Fibroblast of the conjunctiva (primary cell): ENCODE data around the gene ZNF862.

Source experiments
- DNase-seq: peaks from one replicate; pipeline ENCODE4 v3.0.0-alpha.2; 2010; ENCODE audit warnings: low read depth

The ZNF862 gene

DNA sequence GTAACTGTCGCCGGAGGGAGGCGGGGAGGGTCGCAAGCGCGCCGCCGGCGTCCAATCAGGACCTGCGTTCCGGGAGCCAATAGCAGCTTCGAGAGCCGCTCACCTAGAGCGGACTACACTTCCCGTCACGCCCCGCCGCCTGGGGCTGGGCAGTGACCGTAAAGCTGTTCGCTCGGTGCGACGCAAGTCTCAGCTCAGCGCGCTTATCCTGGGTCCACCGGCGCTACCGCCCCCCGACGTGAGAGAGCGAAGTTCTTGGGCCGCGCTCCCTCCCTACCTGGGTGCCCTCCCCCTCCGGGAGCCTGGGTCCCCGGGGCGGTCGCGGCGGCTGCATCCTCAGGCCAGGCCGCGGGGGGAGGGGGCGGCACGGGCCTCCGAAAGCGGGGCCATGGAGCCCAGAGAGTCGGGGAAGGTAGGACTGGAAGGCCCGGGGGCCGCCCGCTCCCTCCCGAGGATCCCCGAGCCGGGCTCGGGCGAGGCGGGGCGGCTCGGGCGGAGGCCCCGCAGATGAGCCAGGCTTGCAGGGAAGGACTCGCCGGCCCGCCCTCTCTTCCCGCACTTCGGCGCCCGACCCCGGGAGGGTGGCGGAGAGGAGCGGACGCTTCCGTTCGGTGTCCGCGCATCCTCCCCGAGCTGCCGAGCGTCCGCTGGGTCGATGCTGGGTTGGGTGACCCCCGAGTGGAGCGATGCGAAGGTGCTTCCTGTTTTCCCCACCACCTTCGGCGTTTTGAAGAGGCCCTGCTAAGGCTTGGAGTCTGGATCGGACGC is at the start of gene ZNF862:
Gene ZNF862, plus strand, starts transcription at position 152 of the 768 bp plus-strand sequence. Its CDS starts 237 bp downstream, at position 389.
- peak; percentile 95 for DNase-seq

DNA sequence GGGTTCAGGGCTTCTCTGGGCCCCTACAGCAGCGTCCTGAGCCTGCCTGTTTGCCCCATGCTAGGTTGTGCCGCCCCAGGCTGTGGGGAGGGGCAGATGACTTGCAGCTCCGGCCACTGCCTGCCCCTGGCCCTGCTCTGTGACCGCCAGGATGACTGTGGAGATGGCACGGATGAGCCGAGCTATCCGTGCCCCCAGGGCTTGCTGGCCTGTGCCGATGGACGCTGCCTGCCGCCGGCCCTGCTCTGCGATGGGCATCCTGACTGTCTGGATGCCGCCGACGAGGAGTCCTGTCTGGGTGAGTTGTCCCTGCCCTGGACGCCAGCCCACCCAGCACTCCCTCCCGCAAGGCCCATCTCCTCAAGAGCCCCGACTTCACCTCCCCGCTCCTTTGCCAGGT is 49.1 kb upstream of the ZNF862 start:
- no peak for DNase-seq

DNA sequence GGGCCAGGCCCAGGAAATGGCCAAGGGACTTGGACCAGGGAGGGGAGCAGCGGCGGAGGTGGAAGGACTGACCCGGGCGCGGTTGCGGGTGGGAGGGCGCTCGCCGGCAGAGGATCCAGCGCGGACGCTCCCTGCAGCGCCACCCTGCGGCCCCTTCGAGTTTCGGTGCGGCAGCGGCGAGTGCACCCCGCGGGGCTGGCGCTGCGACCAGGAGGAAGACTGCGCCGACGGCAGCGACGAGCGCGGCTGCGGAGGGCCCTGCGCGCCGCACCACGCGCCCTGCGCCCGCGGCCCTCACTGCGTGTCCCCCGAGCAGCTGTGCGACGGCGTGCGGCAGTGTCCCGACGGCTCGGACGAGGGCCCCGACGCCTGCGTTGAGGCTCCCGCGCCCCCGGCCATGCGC is 48.0 kb upstream of the ZNF862 start:
- DNase-seq: no peak

DNA sequence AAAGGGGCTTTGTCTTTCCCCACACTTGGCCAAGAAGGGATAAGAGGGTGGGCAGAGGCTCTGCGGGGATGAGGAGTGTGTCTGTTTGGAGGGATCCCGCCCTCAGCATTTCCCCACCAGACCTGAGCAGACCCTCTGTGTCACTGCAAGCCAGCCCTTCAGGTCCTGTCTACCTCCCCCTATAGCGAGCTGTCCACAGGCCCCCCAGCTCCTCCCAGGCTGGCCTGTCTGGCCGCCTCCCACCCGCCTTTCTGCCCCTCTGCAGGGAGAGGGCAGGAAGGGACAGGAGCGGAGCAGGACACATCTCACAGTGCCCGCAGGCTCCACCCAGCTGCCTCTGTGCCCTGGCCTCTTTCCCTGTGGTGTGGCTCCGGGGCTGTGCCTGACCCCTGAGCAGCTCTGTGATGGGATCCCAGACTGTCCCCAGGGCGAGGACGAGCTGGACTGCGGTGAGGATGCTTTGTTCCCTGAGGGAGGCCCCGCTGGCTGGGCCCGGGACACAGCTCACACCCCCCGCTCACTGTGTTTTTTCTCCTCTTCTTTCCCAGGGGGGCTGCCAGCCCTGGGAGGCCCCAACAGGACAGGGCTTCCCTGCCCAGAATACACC is 47.3 kb upstream of the ZNF862 start:
- DNase-seq: no peak

DNA sequence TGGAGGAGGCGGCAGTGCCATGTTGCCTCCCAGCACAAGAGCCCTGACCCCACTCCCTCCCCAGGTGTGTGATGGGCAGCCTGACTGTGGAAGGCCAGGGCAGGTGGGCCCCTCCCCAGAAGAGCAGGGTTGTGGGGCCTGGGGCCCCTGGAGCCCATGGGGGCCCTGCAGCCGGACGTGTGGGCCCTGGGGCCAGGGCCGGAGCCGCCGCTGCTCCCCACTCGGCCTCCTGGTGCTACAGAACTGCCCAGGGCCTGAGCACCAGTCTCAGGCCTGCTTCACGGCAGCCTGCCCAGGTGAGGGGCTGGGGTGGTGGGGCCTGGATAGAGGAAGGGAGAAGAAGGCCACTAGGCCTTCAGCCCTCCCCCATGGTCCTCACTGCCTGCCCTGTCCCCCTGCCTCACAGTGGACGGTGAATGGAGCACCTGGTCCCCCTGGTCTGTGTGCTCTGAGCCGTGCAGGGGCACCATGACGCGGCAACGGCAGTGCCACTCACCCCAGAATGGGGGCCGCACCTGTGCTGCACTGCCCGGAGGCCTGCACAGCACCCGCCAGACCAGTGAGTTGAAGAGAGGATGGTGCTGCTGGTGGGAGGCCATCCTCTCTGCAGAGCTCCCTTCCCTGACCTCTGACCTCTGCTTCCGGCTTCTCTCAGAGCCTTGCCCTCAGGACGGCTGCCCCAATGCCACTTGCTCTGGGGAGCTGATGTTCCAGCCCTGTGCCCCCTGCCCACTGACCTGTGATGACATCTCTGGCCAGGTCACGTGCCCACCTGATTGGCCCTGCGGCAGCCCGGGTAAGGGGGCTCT is 46.6 kb upstream of the ZNF862 start:
- DNase-seq: no peak

DNA sequence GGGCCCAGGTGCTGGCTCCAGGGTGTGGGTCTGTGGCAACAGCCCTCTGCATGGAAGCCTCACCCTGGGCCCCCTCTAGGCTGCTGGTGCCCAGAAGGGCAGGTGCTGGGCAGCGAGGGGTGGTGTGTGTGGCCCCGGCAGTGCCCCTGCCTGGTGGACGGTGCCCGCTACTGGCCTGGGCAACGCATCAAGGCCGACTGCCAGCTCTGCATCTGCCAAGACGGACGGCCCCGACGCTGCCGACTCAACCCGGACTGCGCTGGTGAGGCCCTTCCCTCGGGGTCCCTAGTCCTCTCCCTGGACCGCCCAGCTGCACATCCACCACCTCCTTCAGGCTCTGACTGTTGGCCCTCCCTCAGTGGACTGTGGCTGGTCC is 46.0 kb upstream of the ZNF862 start:
- no peak for DNase-seq

DNA sequence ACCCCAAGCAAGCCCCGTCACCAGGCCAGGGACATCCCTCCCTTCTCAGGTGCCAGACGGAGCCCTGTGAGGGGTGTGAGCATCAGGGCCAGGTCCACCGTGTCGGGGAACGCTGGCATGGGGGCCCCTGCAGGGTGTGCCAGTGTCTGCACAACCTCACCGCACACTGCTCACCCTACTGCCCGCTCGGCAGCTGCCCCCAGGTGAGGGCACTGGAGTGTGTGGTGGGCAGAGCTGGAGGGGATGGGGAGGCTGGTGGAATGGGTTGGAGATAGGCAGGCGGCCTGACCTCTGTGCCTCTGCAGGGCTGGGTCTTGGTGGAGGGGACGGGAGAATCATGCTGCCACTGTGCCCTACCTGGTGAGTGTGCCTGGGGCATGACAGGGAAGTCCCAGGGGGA is 44.9 kb upstream of the ZNF862 start:
- DNase-seq: no peak

DNA sequence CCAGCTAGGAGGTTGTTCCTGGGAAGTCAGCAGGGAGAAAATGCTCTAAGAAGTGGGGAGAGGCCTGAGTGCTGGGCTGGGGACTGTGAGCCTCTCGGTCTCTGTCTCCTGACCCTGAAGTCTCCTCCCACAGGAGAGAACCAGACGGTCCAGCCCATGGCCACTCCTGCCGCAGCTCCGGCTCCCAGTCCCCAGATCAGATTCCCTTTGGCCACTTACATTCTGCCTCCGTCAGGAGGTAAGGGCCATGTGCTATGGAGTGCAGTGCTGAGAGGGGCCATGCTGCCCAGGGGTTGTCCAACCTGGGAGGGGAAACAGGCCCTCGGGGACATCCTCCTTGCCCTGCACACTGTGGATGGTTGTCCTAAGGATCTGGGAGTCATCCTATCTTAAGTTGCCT is 43.5 kb upstream of the ZNF862 start:
- no peak for DNase-seq

DNA sequence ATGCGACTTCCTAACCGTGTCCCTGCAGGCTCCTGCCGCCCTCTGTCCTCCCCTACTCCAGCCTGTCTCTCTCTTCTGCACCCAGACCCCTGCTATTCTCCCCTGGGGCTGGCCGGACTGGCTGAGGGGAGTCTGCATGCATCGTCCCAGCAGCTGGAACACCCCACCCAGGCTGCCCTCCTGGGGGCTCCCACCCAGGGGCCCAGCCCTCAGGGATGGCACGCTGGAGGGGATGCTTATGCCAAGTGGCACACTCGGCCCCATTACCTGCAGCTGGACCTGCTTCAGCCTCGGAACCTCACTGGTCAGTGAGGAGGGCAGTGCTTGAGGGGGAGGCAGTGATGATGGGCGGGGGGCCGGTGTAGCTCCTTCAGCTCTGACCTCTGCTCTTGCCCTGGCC is 43.0 kb upstream of the ZNF862 start:
- DNase-seq: no peak

DNA sequence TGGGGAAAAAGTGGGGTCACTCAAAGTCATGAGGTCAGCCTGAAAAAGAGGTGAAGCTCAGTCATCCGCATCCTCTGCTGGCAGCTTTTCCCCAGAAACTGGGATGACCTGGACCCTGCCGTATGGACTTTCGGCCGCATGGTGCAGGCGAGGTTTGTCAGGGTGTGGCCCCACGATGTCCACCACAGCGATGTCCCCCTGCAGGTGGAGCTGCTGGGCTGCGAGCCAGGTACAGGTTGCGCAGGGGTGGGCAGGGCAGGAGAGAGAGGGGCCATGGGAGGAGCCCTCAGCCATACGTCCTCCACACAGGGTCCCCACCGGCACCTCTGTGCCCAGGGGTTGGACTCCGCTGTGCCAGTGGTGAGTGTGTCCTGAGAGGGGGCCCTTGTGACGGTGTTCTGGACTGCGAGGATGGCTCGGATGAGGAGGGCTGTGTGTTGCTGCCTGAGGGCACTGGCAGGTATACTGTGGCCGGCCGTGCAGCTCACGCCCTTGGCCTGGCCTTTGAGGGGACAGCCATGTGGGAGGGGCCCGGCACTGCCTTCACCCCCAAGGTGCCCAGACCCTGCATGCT is 41.8 kb upstream of the ZNF862 start:
- no peak for DNase-seq

DNA sequence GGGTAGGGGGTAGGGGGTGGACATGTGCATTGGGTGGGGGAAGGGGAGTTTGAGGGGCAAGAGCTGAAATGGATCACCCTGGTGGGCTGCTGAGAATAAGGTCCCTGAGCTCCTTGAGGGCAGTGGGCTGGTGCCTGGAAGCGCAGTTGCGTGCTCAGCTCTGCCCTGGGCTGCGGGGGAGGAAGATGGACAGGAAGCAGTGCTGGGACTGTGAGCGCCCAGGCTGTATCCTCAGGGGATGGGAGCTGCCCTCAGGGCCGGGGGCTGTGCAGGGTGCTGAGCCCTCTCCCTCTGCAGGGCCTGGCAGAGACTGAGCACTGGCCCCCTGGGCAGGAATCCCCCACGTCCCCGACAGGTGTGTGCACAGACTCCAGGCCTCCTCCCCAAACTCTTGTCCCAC is 40.4 kb upstream of the ZNF862 start:
- no peak for DNase-seq

DNA sequence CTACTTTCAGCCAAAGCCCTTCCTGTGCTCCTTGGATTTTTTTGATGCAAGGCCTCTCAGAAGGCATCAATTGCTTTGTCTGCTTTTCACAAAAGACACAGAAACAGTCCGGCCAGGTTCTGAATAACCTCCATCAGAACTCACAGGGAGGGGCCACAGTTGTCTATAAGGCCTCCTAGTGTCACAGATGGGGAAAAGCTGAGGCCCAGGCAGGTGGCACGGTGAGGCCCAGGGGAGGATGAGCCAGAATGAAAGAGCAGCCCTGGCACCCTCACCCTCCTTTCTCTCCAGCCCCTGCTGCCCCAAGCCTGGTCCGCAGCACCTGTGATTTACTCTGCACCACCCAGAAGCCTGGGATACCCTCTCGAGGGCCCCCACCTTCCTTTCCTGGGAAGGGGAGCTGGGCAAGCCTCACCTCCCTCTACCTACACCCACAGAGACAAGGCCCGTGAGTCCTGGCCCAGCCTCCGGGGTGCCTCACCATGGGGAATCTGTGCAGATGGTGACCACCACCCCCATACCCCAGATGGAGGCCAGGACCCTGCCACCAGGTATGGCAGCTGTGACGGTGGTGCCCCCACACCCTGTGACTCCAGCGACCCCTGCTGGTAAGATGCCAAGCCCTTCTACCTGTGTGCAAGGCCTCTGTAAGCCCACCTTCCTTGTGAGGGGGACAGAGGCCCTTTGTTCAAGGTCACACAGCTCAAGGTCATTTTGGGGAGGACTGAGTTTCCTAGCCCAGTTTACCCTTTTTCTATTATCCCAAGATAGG is 38.6 kb upstream of the ZNF862 start:
- DNase-seq: no peak

DNA sequence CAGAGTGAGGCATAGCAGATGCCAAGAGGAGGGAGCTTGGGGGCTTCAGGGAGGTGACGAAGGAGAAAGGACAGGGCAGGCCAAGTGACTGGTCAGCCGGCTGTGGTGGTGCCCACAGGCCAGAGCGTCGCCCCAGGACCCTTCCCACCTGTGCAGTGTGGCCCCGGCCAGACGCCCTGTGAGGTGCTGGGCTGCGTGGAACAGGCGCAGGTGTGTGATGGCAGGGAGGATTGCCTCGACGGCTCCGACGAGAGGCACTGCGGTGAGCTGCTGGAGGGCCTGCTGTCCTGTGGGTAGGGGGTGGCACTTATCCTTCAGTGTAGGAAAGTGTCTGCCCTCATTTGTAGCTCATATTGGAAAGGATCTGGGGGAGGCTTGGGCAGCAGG is 38.0 kb upstream of the ZNF862 start:
- no peak for DNase-seq

DNA sequence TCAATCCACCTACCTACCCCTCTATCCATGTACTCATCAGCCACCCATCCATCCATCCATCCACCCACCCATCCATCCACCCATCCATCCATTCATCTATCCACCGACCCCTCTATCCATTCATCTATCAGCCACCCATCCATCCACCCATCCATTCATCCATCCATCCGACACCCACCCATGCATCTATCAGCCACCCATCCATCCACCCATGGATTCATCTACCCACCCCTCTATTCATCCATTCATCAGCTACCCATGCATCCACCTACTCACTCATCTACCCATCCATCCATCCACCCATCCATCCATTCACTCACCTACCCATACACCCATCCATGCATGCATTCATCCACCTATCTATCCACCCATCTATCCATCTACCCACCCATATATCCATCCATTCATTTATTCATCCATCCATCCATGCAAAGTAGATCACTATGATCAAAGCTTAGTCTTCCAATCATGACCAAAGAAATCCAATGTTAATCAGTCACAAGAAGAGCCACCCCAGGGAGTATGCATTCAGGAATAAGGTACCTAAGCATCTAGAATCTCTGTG is 37.1 kb upstream of the ZNF862 start:
- no peak for DNase-seq

DNA sequence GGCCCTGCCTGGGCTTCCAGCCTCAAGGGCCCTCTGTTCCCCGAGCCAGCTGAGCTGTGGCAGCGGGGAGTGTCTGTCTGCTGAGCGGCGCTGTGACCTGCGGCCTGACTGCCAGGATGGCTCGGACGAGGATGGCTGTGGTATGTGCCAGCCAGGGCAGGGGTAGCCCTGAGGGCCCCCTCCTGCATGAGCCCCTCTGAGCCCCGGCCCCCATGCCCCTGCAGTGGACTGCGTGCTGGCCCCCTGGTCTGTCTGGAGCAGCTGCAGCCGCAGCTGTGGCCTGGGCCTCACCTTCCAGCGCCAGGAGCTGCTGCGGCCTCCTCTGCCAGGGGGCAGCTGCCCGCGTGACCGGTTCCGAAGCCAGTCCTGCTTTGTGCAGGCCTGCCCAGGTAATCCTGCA is 36.4 kb upstream of the ZNF862 start:
- no peak for DNase-seq

DNA sequence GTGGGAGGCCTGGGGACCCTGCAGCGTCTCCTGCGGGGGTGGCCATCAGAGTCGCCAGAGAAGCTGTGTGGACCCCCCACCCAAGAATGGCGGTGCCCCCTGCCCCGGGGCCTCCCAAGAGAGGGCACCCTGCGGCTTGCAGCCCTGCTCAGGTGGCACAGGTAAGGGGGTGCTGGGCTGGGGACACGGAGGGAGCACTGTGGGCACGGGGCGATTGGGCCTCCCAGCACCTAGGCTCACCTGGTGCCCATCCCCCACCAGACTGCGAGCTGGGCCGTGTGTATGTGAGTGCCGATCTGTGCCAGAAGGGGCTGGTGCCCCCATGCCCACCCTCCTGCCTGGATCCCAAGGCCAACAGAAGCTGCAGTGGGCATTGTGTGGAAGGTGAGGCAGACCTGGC is 35.2 kb upstream of the ZNF862 start:
- no peak for DNase-seq

DNA sequence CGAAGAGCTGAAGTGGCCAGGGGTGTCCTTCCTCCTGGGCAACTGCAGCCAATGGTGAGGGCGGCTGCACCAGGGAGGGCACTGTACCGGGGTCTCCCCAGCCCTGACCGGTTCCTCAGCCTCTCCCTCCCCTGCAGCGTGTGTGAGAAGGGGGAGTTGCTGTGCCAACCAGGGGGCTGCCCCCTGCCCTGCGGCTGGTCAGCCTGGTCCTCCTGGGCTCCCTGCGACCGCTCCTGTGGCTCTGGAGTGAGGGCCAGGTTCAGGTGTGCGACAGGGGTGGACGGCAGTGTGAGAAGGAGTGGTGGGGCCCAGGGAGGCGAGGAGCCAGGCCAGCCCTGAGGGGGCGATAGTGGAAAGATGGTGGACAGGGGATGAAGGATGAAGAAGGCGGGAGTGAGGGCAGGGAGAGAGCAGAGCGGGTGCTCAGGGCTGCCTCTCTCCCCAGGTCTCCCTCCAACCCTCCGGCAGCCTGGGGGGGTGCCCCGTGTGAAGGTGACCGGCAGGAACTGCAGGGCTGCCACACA is 34.6 kb upstream of the ZNF862 start:
- no peak for DNase-seq

DNA sequence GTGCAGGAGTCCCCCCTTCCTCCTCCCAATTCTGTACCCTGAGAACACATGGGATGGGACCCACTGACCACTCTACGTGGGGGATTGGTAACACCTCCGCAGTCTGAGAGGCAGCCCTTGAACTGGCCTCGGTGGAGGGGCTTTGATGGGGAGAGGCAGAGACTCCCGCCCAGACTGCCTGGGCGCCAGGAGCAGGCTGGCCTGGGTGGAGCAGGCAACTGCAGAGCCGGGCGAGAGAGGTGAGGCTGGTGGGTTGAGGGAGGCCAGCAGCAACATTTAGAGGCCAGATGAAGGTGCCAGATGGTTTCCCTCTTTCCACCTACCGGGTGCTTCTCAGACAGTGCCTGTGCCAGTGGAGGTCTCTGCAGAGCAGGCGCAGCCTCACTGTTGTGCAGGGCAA is 34.1 kb upstream of the ZNF862 start:
- DNase-seq: no peak

DNA sequence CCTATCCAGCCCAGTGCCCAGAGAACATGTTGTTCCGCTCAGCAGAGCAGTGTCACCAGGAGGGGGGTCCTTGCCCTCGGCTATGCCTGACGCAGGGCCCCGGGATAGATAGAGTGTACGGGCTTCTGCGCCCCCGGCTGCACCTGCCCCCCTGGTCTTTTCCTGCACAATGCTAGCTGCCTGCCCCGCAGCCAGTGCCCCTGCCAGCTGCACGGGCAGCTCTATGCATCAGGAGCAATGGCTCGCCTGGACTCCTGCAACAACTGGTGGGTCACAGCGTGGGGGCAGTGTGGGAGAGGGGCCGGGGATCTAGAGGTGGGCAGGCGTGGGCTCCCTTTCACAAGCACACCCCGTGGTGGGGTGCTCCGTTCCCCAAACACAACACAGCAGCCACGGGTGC is 31.4 kb upstream of the ZNF862 start:
- DNase-seq: no peak

DNA sequence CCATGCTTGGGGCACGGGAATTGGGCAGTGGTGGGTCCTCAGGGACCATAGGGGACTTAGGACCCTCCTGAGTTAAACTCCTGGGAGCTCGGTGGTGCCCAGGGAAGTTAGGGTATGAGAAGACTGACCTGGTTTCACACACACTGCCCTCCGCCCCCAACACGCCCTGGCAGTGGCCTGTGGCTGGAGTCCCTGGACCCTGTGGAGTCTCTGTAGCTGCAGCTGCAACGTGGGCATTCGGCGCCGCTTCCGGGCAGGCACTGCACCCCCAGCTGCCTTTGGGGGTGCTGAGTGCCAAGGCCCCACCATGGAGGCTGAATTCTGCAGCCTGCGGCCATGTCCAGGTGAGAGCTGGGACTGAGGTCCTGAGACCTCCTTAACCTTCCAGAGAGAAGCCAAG is 29.9 kb upstream of the ZNF862 start:
- DNase-seq: no peak

DNA sequence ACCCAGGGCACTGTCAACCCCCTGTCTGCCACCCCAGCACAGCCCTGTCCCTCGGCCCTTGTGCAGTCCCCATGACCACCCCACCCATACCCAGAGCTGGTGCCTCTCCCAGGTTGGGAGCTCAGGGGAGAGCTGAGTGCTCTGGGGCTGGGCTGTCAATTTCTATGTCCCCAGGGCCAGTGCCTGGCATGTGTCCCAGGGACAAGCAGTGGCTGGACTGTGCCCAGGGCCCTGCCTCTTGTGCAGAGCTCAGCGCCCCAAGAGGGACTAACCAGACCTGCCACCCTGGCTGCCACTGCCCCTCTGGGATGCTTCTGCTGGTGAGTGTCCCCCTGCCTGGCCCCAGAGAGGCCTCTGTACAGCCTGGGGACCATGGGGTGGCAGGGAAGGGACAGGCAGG is 29.0 kb upstream of the ZNF862 start:
- no peak for DNase-seq

DNA sequence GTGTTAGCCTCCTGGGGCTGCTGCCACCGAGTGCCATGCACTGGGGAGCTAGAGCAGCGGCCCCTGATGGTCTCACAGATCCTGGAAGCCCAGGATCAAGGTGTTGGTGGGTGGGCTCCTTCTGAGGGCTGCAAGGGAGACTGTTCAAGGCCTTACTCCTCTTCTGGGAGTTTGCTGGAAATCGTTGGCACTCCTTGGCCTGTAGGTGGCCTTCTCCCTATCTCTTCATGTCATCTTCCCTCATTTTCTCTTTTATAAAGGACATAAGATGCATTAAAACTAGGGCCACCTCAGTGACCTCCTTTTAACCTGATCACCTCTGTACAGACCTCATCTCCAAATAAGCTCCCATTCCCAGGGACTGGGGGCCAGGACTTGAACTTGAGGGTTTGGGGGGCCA is 27.0 kb upstream of the ZNF862 start:
- no peak for DNase-seq
